ENCODE data around the gene C17orf100.
"Not testable (repeated sequence)": the region's sequence is repeated elsewhere in the genome, so short reads cannot be mapped to it uniquely, and the experiment has no call there.

C17orf100 gene

GRCh38 chr17:6651919-6652452 is 424 bp downstream of the C17orf100 start:
- Histone ChIP-seq H3K4me1 (ENCODE audit: low read length) (peaks cover 13% of the 10 kb centered on the region), H3K9me2 (replicated peaks; ENCODE audit: insufficient read depth, low read length) (no peaks in the 10 kb centered on the region), H3K9ac (ENCODE audit: low read length) (peak overlapping the region; percentile 94; the same call in 1 of the 2 replicates), H4K20me1 (ENCODE audit: insufficient read depth, low read length) (0 out of 2 replicates have a peak, but pooled peaks cover 5% of the 10 kb centered on the region), H3K4me2 (ENCODE audit: low read depth, low read length) (peak overlapping the region; percentile 97), H3K27me3 (replicated peaks; ENCODE audit: insufficient read depth, low read length) (peaks cover 5% of the 10 kb centered on the region), H3K9me3 (replicated peaks; ENCODE audit: insufficient read depth, low read length) (no peaks in the 10 kb centered on the region), H3K27ac (ENCODE audit: low read length) (peak overlapping the region; percentile 11; the same call in 1 of the 2 replicates), H3K79me2 (ENCODE audit: low read length) (peaks cover 38% of the 10 kb centered on the region), H3F3A (ENCODE audit: insufficient read depth, low read length) (peaks cover 7% of the 10 kb centered on the region), H3K4me3 (ENCODE audit: low read length) (peak overlapping the region; percentile 83), H2AFZ (ENCODE audit: low read length) (peak overlapping the region; percentile 86), H3K36me3 (replicated peaks; ENCODE audit: insufficient read depth, low read length) (no peaks in the 10 kb centered on the region)
- no peak for DNase-seq
- no peak for TF ChIP-seq EZH2 (optimal IDR thresholded peaks at IDR 0.05; ENCODE audit: low read depth, low read length)
- TF ChIP-seq CTCF (IDR thresholded peaks at IDR 0.05; ENCODE audit: low read length), result no peak
- no peak for TF ChIP-seq EZH2phosphoT487 (IDR thresholded peaks at IDR 0.05; ENCODE audit: low read length)

- Histone ChIP-seq H3K4me3 (ENCODE audit: low read length) (no peak overlapping the region), H3K4me1 (ENCODE audit: low read length) (peaks cover 12% of the 10 kb centered on the region), H3K36me3 (replicated peaks; ENCODE audit: insufficient read depth, low read length) (no peaks in the 10 kb centered on the region), H3F3A (ENCODE audit: insufficient read depth, low read length) (peaks cover 7% of the 10 kb centered on the region), H3K79me2 (ENCODE audit: low read length) (peaks cover 7% of the 10 kb centered on the region), H4K20me1 (ENCODE audit: insufficient read depth, low read length) (0 out of 2 replicates have a peak, but pooled peaks cover 5% of the 10 kb centered on the region), H3K27ac (ENCODE audit: low read length) (no peak overlapping the region), H3K9ac (ENCODE audit: low read length) (no peak overlapping the region), H3K9me2 (replicated peaks; ENCODE audit: insufficient read depth, low read length) (no peaks in the 10 kb centered on the region), H3K27me3 (replicated peaks; ENCODE audit: insufficient read depth, low read length) (peaks cover 5% of the 10 kb centered on the region), H3K4me2 (ENCODE audit: low read depth, low read length) (no peak overlapping the region), H3K9me3 (replicated peaks; ENCODE audit: insufficient read depth, low read length) (no peaks in the 10 kb centered on the region), H2AFZ (ENCODE audit: low read length) (no peak overlapping the region)
- TF ChIP-seq EZH2 (optimal IDR thresholded peaks at IDR 0.05; ENCODE audit: low read depth, low read length) (no peak), CTCF (IDR thresholded peaks at IDR 0.05; ENCODE audit: low read length) (no peak), EZH2phosphoT487 (IDR thresholded peaks at IDR 0.05; ENCODE audit: low read length) (no peak)
- DNase-seq, result no peak
Observed at GRCh38 chr17:6654841-6655731, 3.5 kb downstream of the C17orf100 start.

GRCh38 chr17:6655732-6656361 is 4.3 kb downstream of the C17orf100 start:
- H3K4me2 ChIP-seq (ENCODE audit: low read depth, low read length); H3K36me3 ChIP-seq (replicated peaks; ENCODE audit: insufficient read depth, low read length); H3K4me3 ChIP-seq (ENCODE audit: low read length); H3K79me2 ChIP-seq (ENCODE audit: low read length); H3F3A ChIP-seq (ENCODE audit: insufficient read depth, low read length); H3K9me2 ChIP-seq (replicated peaks; ENCODE audit: insufficient read depth, low read length); H3K9me3 ChIP-seq (replicated peaks; ENCODE audit: insufficient read depth, low read length); H4K20me1 ChIP-seq (ENCODE audit: insufficient read depth, low read length); DNase-seq; H3K27me3 ChIP-seq (replicated peaks; ENCODE audit: insufficient read depth, low read length); H3K27ac ChIP-seq (ENCODE audit: low read length); H2AFZ ChIP-seq (ENCODE audit: low read length); H3K9ac ChIP-seq (ENCODE audit: low read length); H3K4me1 ChIP-seq (ENCODE audit: low read length): not testable (repeated sequence)

- H3K27me3 ChIP-seq (replicated peaks; ENCODE audit: insufficient read depth, low read length); H3K4me1 ChIP-seq (ENCODE audit: low read length); H3K79me2 ChIP-seq (ENCODE audit: low read length); H3K9me3 ChIP-seq (replicated peaks; ENCODE audit: insufficient read depth, low read length); H3F3A ChIP-seq (ENCODE audit: insufficient read depth, low read length); H3K27ac ChIP-seq (ENCODE audit: low read length); H3K9me2 ChIP-seq (replicated peaks; ENCODE audit: insufficient read depth, low read length); H3K36me3 ChIP-seq (replicated peaks; ENCODE audit: insufficient read depth, low read length); H4K20me1 ChIP-seq (ENCODE audit: insufficient read depth, low read length): not testable (repeated sequence)
- Histone ChIP-seq H3K4me2 (ENCODE audit: low read depth, low read length) (peak overlapping the region; percentile 63), H2AFZ (ENCODE audit: low read length) (peak overlapping the region; percentile 63), H3K4me3 (ENCODE audit: low read length) (peak overlapping the region; percentile 53), H3K9ac (ENCODE audit: low read length) (peak overlapping the region; percentile 48; the same call in 1 of the 2 replicates)
- DNase-seq, result peak; percentile 80
Observed at GRCh38 chr17:6656797-6657632, 5.5 kb downstream of the C17orf100 start.

Data from MM.1S (cell line).